K562 (cell line): ENCODE results near the gene UBASH3A. TPM values are rescaled to one million over a fixed set of nuclear protein-coding genes. Genes with fewer than 3 reads are reported as not detected.

Source experiments
- BRF2 ChIP-seq: IDR thresholded peaks from 3 replicates; pipeline ENCODE4 v1.6.1; 2011; ENCODE audit warnings: borderline replicate concordance, mild to moderate bottlenecking; ENCODE audit not compliant: insufficient read length, insufficient read depth
- ESRRA ChIP-seq: fragments of 450-650 bp; IDR thresholded peaks from 2 replicates; pipeline ENCODE4 v1.6.1; 2014; ENCODE audit warnings: low read depth, mild to moderate bottlenecking, moderate library complexity, borderline replicate concordance
- ETS2 ChIP-seq: IDR thresholded peaks from 2 replicates; pipeline ENCODE4 v1.6.1; 2016; ENCODE audit warnings: borderline replicate concordance, missing genetic modification characterization, mild to moderate bottlenecking, moderate library complexity, missing compliant biosample characterization; ENCODE audit not compliant: poor library complexity, severe bottlenecking
- FOXA3 ChIP-seq, 2 experiments: fragments of 450-650 bp in 1 of 2; sonication (generic) in 1 of 2; formaldehyde crosslinking; IDR thresholded peaks in 1 of 2; conservative IDR thresholded peaks in 1 of 2; 2 replicates each; pipeline versions ENCODE4 v1.4.0 to v1.8.0; 2020 to 2022; ENCODE audit warnings: mild to moderate bottlenecking in 2 of 2, missing genetic modification reagents in 1 of 2
- PHF8 ChIP-seq: fragments of 200-600 bp; sonication (generic); IDR thresholded peaks from 2 replicates; pipeline ENCODE4 v1.6.1; 2012; ENCODE audit warnings: mixed run types, mild to moderate bottlenecking, inconsistent platforms, low read length, moderate library complexity, borderline replicate concordance
- RBM25 ChIP-seq: fragments of 200-400 bp; formaldehyde crosslinking; IDR thresholded peaks from 2 replicates; pipeline ENCODE4 v1.6.1; 2018; ENCODE audit warnings: low read length, low read depth, moderate library complexity; ENCODE audit not compliant: severe bottlenecking
- SMARCA4 ChIP-seq: fragments of 450-650 bp; IDR thresholded peaks from 2 replicates; pipeline ENCODE4 v1.6.1; 2016
- SMC3 ChIP-seq: conservative IDR thresholded peaks from 2 replicates; pipeline ENCODE4 v1.6.1; 2011; ENCODE audit warnings: low read depth, low read length, improper control_type of control experiment; ENCODE audit not compliant: insufficient read depth
- SRSF3 ChIP-seq: fragments of 200-400 bp; formaldehyde crosslinking; IDR thresholded peaks from 2 replicates; pipeline ENCODE4 v1.6.1; 2016; ENCODE audit warnings: mild to moderate bottlenecking, low read length, moderate library complexity; ENCODE audit not compliant: insufficient read depth
- ZNF318 ChIP-seq, 2 experiments: fragments of 450-650 bp; IDR thresholded peaks; 2 replicates each; pipeline ENCODE4 v1.6.1; 2016; ENCODE audit warnings: mild to moderate bottlenecking in 2 of 2, borderline replicate concordance in 1 of 2, low read depth in 1 of 2, moderate library complexity in 1 of 2
- ZNF384 ChIP-seq: IDR thresholded peaks from 2 replicates; pipeline ENCODE4 v1.6.1; 2012; ENCODE audit warnings: low read depth, low read length, improper control_type of control experiment
- ZNF76 ChIP-seq: fragments of 250-450 bp; sonication (Bioruptor Pico); IDR thresholded peaks from 2 replicates; pipeline ENCODE4 v1.4.0; 2020; ENCODE audit warnings: mild to moderate bottlenecking, moderate library complexity, borderline replicate concordance
- ZNF766 ChIP-seq: fragments of 200-800 bp; sonication (Bioruptor generic); conservative IDR thresholded peaks from 2 replicates; pipeline ENCODE4 v1.6.1; 2016; ENCODE audit warnings: missing genetic modification characterization, missing compliant biosample characterization
- polyA plus RNA-seq, 8 experiments: library from polyadenylated mRNA; depleted of rRNA in 4 of 8; stranded (reverse) in 5 of 8; unstranded in 3 of 8; fragments of >200 nt; fragmentation: Nextera tagmentation in 2 of 8; fragmentation: Illumina TruSeq in 1 of 8; extraction: Ambion mirVana in 2 of 8; extraction: Trizol in 1 of 8; gene quantifications; 2 replicates each; pipeline versions ENCODE4 v1.2.1 to v1.2.3, GENCODE V29; 2011 to 2014; ENCODE audit warnings: inconsistent platforms in 1 of 8, missing spikeins in 1 of 8
- total RNA-seq, 7 experiments: library from RNA; depleted of rRNA in 6 of 7; stranded (reverse); fragments of >200 nt in 6 of 7; fragmentation: Illumina TruSeq in 2 of 7; extraction: Trizol in 2 of 7; gene quantifications; 2 replicates each; pipeline versions ENCODE4 v1.2.1 to v1.2.3, GENCODE V29; 2011 to 2021; ENCODE audit warnings: low replicate concordance in 1 of 7
- TF ChIP-seq, protein P1 (sequence below): sonication (generic); IDR thresholded peaks from 2 replicates; pipeline ENCODE4 v1.6.1; 2016
- TF ChIP-seq, protein P2 (sequence below), 2 experiments: fragments of 200-800 bp in 1 of 2; sonication (Bioruptor generic) in 1 of 2; sonication (generic) in 1 of 2; formaldehyde crosslinking in 1 of 2; IDR thresholded peaks in 1 of 2; conservative IDR thresholded peaks in 1 of 2; 2 replicates each; pipeline versions ENCODE4 v1.5.0 to v1.6.1; 2016 to 2020; ENCODE audit warnings: missing compliant biosample characterization in 1 of 2, missing genetic modification characterization in 1 of 2, missing genetic modification reagents in 1 of 2

UBASH3A gene
- total and polyA plus RNA-seq, 9 of the 15 experiments (the other 6 are each of a cell fraction or from before 2014, with no cell fraction given): 0.23 to 1.8 (median 1.1) TPM

GRCh38 chr21:42401820-42402251 lies 1.9 kb upstream of the UBASH3A start (continued):
- TF ChIP-seq, protein P1, sequence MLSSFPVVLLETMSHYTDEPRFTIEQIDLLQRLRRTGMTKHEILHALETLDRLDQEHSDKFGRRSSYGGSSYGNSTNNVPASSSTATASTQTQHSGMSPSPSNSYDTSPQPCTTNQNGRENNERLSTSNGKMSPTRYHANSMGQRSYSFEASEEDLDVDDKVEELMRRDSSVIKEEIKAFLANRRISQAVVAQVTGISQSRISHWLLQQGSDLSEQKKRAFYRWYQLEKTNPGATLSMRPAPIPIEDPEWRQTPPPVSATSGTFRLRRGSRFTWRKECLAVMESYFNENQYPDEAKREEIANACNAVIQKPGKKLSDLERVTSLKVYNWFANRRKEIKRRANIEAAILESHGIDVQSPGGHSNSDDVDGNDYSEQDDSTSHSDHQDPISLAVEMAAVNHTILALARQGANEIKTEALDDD: 0 out of 2 replicates have a peak, but pooled peaks have one; percentile 23
- TF ChIP-seq FOXA3 (CRISPR knock-in tag; conservative IDR thresholded peaks at IDR 0.05 in 1 of 2, IDR thresholded peaks at IDR 0.05 in 1 of 2) (peak in 1 of 2 experiments; percentile 72; a peak in 2 of 4 replicates), SMARCA4 (peak; percentile 31; the same call in 1 of the 2 replicates), SRSF3 (no peak), BRF2 (no peak), SMC3 (no peak), RBM25 (no peak), ETS2 (tag) (no peak), ZNF766 (CRISPR knock-in tag) (no peak), ZNF384 (peak; percentile 59; the same call in 1 of the 2 replicates), ESRRA (no peak), ZNF318 (IDR thresholded peaks at IDR 0.05; ENCODE audit: borderline replicate concordance in 1 of 2, low read depth in 1 of 2) (no peak), ZNF76 (no peak), PHF8 (no peak)
- TF ChIP-seq, protein P2, sequence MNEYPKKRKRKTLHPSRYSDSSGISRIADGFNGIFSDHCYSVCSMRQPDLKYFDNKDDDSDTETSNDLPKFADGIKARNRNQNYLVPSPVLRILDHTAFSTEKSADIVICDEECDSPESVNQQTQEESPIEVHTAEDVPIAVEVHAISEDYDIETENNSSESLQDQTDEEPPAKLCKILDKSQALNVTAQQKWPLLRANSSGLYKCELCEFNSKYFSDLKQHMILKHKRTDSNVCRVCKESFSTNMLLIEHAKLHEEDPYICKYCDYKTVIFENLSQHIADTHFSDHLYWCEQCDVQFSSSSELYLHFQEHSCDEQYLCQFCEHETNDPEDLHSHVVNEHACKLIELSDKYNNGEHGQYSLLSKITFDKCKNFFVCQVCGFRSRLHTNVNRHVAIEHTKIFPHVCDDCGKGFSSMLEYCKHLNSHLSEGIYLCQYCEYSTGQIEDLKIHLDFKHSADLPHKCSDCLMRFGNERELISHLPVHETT (CRISPR knock-in tag; conservative IDR thresholded peaks at IDR 0.05 in 1 of 2, IDR thresholded peaks at IDR 0.05 in 1 of 2): no peak
